Measurements from ENCODE around the gene R3HDM2.

- TF ChIP-seq CTCF (conservative IDR thresholded peaks at IDR 0.05; ENCODE audit: low read length) (no peak), EZH2phosphoT487 (IDR thresholded peaks at IDR 0.05; ENCODE audit: borderline replicate concordance, low read depth, low read length) (no peak)
Measured at GRCh38 chr12:57395121-57395520, 35.7 kb downstream of the R3HDM2 start.
